ENCODE data around the gene ZDHHC7.
A peak's percentile ranks its signal among the peaks of the same experiment; 100 is the strongest.
"Not testable (repeated sequence)": the region's sequence is repeated elsewhere in the genome, so short reads cannot be mapped to it uniquely, and the experiment has no call there.

The ZDHHC7 gene

DNA sequence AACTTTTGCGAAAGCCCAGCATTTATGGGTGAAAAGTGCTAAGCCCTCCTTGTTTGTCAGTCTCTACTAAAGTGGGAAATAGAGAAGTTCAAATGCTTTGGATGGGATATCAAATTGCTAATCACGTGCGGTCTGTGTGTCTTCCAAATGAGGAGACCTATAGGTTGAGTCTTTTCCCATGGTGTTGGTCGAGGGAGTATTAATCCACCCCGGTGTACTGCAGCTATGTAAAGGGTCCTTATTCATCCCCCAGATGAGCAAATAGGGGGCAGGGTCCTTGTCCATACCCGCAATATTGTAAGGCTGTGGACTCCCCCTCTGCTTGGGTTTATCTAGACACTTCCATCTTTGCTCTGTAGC is 30.8 kb upstream of the ZDHHC7 start:
- no peak for DNase-seq

GRCh38 chr16:85041219-85042166 is 30.2 kb upstream of the ZDHHC7 start:
- DNase-seq, result no peak

- no peak for DNase-seq
Measured at GRCh38 chr16:85040685-85041084, 29.4 kb upstream of the ZDHHC7 start.

DNA sequence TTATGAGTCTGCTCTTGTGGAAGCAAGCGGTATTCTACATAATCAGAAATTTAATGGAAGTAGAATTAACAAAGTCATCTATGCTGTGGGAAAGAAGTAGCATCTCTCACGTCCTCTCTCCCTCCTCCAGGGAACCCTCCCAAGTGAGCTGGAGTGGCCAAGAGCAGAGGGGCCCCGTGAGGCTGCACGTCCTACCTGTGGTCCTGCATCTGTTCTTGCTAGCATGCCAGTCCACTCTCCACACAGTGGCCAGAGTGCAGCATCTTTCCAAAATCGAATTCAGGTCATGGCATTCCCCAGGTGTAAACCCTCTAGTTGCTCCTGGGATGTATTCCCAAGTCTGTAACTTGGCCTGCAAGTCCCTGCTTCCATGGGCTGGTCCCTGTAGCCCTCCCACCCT is 26.4 kb upstream of the ZDHHC7 start:
- DNase-seq, result no peak

DNA sequence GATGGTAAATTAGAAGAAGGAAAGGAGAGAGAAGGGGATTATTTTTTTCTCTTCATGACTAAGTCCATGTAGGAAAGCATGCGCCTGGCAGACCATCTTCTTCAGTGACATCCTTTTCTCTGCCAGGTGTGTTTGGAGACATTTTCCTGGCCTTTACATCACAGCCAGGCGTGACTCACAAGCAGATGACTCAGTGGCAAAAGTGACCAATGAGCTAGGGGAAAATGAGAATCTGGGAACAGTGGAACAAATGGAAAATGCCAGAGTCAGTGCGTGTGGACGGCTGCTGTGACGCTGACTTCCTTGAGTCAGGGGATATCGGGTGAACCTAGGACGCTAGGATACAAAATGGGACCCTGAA is 25.7 kb upstream of the ZDHHC7 start:
- no peak for DNase-seq

DNA sequence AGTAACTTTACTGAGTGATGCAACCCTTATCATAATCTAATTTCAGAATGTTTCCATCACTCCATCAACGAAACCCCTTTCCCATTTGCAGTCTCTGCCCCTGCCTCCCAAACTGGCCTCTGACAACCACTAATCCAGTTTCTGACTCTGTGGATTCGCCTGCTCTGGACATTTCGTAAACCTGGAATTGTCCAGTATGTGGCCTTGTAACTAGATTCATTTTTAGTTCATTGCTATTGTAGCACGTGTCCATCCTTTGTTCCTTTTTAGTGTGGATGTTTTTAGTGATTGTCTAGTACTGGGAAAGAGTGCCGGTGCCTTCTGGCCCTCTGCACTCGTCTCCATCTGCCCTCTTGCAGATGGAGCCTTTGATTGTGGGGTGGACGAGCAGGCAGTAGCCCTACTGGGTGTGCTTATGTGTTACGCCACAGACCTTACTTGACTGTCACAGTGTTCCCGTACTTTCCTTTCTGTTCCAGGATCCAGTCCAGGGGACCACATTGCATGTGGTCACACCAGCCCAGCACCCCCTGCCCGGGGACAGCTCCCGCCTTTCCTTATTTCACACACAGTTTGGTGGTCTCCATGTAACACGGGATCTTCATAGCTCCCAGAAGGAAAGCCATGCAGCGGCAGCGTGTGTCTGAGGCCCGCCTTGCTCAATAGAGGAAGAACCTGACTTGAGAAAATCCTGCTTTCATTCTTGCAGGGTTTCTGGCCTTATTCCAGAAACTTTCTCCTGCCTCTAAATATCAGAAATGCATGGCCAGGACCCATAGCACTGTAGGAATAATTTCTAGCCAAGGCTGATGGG is 25.1 kb upstream of the ZDHHC7 start:
- no peak for DNase-seq

DNA sequence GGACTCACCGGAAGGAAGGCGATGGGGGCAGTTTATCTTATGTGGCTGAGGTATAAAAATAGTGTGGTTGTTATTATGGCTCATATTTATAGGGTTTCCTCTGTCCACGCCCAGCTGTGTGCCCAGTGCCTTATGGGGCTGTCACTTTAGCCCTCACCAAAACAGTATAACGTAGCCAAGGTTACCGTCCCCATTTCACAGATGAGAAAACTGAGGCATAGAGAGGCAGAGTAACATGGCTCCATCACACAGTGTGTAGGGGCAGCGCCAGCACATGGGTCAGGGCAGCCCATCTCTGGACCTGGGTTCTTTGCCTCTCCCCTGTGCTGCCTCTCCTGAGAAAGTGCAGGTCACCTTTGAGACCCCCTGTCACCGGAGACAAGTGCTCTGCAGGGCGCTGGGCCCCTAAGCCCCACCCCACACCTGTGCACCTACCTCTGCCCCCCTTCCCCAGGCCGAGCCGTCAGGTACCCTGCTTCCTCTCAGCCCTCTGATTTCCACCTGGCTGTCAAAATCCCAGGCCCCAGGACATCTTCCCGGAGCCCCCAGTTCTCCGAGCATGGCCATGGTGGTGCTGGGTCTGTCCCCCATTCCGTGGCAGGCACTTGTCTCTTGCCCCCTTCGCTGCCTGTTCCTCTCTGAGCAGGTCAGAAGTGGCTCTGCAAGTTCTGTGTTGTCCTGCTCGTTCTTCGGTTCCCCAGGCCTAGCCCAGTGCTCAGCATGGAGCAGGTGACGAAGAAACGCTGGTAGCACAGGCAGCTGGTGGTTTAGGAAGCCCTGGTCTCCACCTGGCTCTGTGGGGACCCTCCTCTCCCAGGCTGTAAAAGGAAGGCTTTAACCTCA is 23.5 kb upstream of the ZDHHC7 start:
- no peak for DNase-seq

DNA sequence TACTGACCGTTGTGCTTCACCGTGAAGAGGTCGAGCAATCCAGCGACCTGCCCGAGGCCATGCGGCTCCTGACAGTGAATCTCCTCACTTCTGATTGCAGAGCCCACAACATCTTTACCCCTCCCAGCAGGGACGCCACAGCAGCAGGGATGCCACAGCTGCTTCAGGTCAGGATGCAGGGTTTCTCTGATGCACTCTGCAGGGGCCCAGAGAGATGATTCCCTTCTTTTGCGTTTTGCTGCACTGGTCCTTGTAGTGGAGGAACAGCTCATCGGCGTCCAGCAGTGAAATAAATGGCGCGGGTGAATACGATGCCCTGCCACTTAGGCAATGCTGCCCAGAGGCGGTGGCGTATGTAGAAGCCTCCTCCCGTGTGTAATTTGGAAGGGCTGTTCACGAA is 21.8 kb upstream of the ZDHHC7 start:
- DNase-seq, result peak; percentile 37

DNA sequence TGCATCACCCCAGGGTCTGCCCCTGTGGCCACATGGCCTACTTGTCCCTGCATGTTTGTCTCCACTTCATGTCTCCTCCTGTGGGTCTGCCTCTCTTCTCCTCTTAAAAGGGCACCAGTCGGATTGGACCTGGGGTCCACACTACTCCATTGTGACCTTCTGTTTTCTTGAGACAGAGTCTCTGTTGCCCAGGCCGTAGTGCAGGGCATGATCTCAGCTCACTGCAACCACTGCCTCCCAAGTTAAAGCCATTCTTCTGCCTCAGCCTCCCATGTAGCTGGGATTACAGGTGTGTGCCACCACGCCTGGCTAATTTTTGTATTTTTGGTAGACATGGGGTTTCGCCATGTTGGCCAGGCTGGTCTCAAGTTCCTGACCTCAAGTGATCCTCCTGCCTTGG is 20.9 kb upstream of the ZDHHC7 start:
- not testable (repeated sequence) for DNase-seq

- no peak for DNase-seq
Measured at GRCh38 chr16:85031451-85031850, 20.1 kb upstream of the ZDHHC7 start.

GRCh38 chr16:85029981-85030401 is 18.7 kb upstream of the ZDHHC7 start:
- no peak for DNase-seq

DNA sequence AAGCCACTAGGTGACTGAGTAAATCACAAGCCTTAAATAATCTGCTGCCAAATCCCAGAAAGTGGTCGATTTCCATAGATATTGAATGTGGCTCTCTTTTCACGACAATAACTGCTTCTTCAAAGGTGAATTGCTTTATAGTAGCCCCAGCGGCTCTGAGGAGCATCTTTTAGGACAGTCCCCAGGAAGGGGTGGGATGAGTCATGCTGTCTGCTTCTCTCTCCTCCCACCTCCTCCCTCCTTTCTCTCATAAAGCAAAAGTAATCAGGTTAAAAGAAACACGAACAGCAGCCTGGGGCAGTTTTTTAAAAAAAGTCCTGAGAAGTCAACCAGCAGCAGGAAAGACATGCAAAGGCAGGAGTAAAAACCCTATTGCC is 18.1 kb upstream of the ZDHHC7 start:
- peak; percentile 27 for DNase-seq

- DNase-seq, result peak; percentile 29
Measured at GRCh38 chr16:85028685-85029407, 17.5 kb upstream of the ZDHHC7 start.

DNA sequence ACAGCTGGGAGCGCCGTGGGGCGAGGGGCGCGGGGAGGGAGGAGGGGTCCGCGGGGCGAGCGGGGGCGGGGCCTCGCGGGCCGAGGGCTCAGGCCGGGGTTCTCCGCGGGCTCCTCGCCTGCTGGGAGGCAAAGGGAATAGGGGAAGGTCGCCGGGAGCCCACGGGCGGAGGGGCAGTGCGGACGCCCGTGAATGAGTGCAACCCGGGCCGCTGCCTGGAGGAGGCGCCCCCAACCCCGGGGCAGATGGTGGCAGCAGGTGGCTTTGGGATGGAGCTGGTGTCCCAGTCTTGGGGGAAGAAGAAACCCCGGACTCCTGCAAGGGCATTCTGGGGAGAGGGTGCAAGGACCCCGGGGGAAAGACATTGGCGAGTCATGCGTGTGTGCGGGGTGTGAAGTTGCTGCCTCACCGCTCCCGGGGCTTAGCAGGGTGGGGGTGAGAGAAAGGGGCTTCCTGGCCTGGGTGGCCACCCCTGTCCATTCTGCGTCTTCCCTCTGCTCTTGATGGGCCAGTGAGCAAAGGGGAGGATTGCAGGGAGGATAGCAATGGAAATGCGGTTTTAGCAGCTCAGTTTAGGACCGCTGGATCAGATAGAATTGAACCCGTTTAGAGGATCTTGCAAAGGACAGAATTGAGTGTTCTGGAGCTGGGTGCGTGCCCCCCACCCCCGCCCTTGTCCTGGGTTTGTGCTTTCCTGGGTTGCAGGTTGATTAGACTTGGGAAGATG is 16.8 kb upstream of the ZDHHC7 start:
- no peak for DNase-seq

- DNase-seq, result peak; percentile 98
Measured at GRCh38 chr16:85027349-85027957, 16.1 kb upstream of the ZDHHC7 start, which contains the start of gene KIAA0513. KIAA0513 (plus strand) TSS chr16:85027795; CDS start chr16:85067072, 39,277 bp downstream.

- peak; percentile 12 for DNase-seq
Measured at GRCh38 chr16:85026703-85027102, 15.4 kb upstream of the ZDHHC7 start.

DNA sequence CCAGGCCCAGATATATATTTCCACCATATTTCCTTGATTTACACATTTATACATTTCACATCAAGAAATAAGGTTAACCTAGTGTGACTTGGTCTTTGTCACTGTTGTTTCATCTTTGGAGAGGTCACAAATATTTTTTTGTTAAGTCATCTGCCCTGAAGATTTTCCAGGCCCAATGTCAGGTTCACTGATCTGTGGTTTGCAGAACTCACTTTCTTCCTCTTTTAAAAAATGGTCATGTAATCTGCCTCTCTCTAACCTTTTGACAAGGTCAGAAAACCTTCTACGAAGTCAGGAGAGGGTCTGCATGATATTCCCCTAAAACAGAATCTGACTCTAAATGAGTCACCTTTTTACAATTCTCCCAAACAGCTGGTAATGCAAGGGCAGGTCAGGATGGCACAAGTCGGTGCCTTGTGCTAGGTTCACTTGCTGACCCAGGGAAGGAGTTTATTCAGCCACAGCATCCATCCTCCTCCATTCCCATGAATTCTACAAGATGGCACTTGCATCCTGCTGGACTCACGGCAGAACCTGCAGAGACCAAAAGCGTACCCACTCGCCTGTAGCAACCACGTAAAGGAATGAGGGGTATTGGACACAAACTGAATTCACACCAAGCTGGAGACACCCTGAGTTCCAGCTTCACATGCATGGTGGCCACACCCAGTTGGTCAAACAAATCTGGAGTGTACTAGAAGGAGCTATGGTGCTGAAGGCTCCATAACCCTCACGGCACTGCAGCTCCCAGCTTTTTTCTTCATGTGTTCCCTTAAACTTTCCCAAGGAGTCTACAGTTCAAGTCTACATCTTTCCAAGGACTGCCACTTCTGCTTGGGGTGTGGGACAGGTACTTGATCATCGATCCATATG is 14.7 kb upstream of the ZDHHC7 start:
- no peak for DNase-seq

- no peak for DNase-seq
Measured at GRCh38 chr16:85019659-85020245, 8.4 kb upstream of the ZDHHC7 start.

DNA sequence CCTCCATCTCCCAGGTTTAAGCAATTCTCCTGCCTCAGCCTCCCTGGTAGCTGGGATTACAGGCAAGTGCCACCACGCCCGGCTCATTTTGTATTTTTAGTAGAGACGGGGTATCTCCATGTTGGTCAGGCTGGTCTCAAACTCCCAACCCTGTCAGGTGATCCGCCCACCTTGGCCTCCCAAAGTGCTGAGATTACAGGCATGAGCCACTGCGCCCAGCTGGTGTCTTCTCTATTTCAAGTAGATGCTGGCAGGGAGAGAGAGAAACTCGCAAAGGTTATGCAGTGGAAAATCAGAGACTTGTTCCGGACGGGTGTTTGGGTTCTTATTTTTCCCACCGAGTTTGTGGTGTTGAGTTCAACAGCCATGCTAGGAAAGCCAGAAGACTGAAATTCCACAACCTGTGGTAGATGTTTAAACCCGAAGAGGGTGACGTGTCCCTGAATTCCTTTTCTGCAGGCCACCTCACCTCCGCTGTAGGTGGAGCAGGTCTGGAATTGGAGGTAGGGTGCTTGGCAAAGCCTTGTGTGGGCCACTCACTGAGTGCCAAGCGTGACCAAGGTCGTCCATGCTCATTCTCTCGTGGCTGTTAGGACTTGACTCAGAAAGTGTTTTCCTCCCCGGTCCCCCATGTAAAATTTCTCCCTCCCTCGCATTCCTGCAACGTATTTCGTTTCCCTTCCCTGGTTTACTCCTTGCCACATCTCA is 7.3 kb upstream of the ZDHHC7 start:
- no peak for DNase-seq

All from eye (tissue), 1 donor.